Body of pancreas (tissue), 4 donors: ENCODE results near the gene CDC123.

ENCODE experiments used
- CTCF ChIP-seq, 7 experiments: fragments of 450-650 bp in 4 of 7; fragments of 200-600 bp in 3 of 7; sonication (generic) in 3 of 7; IDR thresholded peaks; one replicate each; pipeline ENCODE4 v1.5.1; 2016 to 2019; ENCODE audit warnings: antibody characterized with exemption in 7 of 7
- POLR2A ChIP-seq, 3 donors: fragments of 450-650 bp; IDR thresholded peaks; one replicate each; pipeline ENCODE4 v1.6.1; 2016; ENCODE audit warnings: antibody characterized with exemption in 3 of 3, mild to moderate bottlenecking in 2 of 3

DNA sequence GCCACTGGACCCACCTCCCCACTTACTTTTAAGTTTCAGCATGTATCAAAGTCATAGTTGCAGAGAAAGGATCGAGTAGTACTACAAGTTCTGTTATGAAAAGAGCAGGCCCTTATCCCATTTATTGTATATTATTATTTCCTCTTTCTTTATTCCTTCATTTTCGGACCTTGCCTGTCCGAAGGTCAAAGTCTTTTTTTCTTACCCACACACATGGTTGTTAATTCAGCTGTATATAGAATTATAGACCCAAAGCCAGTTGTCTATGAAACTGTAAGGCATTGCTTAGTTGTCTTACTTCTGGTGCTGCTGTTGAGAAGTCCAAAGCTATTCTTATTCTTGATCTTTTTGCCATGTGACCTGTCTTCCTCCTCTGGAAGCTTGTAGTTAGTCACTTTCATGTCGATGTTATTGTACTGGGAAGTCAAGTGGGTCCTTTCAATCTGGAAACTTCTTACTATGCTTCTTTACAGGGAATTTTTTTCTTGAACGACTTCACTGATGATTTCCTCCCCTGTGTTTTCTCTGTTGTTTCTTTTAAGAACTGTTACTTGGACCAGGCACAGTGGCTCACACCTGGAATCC lies 8.6 kb upstream of the CDC123 start:
- no peak for TF ChIP-seq CTCF (IDR thresholded peaks at IDR 0.05)
- TF ChIP-seq POLR2A (IDR thresholded peaks at IDR 0.05) = no peak
